Right lobe of liver (tissue), 4 donors: Measurements from ENCODE around the gene EBP.

Experiments
- CTCF ChIP-seq, 4 donors: fragments of 200-600 bp in 3 of 4; fragments of 450-650 bp in 1 of 4; IDR thresholded peaks; one replicate each; pipeline versions ENCODE4 v1.5.1 to v1.8.0; 2016 to 2022; ENCODE audit warnings: antibody characterized with exemption in 4 of 4, mild to moderate bottlenecking in 2 of 4
- POLR2A ChIP-seq: fragments of 450-650 bp; IDR thresholded peaks from one replicate; pipeline ENCODE4 v1.6.1; 2017; ENCODE audit warnings: antibody characterized with exemption, mild to moderate bottlenecking
- donor health status: DM: no; HTN: no; CAD: no.
- donor health status: DM: no; HTN: no; CAD: no.
- donor health status: DM: no; HTN: yes; CAD: no.

- no peak for TF ChIP-seq CTCF (IDR thresholded peaks at IDR 0.05)
- TF ChIP-seq POLR2A: no peak
Observed at GRCh38 chrX:48531358-48531959, 9.9 kb downstream of the EBP start.
